ENCODE data around the gene KAZN.

- TF ChIP-seq, protein P1, sequence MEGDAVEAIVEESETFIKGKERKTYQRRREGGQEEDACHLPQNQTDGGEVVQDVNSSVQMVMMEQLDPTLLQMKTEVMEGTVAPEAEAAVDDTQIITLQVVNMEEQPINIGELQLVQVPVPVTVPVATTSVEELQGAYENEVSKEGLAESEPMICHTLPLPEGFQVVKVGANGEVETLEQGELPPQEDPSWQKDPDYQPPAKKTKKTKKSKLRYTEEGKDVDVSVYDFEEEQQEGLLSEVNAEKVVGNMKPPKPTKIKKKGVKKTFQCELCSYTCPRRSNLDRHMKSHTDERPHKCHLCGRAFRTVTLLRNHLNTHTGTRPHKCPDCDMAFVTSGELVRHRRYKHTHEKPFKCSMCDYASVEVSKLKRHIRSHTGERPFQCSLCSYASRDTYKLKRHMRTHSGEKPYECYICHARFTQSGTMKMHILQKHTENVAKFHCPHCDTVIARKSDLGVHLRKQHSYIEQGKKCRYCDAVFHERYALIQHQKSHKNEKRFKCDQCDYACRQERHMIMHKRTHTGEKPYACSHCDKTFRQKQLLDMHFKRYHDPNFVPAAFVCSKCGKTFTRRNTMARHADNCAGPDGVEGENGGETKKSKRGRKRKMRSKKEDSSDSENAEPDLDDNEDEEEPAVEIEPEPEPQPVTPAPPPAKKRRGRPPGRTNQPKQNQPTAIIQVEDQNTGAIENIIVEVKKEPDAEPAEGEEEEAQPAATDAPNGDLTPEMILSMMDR (IDR thresholded peaks at IDR 0.05): no peak
- TF ChIP-seq POLR2A (IDR thresholded peaks at IDR 0.05): no peak
Observed at GRCh38 chr1:14761291-14762153, 163.0 kb downstream of the KAZN start.

Data from body of pancreas (tissue), 4 donors.